ENCODE measurements around the gene CCDC110.

Gene CCDC110

GRCh38 chr4:185471235-185472102 lies at the start of gene CCDC110:
Gene CCDC110, minus strand, starts transcription at chr4:185471733. Its CDS starts 50 bp downstream, at chr4:185471683.
- TF ChIP-seq, protein P1, sequence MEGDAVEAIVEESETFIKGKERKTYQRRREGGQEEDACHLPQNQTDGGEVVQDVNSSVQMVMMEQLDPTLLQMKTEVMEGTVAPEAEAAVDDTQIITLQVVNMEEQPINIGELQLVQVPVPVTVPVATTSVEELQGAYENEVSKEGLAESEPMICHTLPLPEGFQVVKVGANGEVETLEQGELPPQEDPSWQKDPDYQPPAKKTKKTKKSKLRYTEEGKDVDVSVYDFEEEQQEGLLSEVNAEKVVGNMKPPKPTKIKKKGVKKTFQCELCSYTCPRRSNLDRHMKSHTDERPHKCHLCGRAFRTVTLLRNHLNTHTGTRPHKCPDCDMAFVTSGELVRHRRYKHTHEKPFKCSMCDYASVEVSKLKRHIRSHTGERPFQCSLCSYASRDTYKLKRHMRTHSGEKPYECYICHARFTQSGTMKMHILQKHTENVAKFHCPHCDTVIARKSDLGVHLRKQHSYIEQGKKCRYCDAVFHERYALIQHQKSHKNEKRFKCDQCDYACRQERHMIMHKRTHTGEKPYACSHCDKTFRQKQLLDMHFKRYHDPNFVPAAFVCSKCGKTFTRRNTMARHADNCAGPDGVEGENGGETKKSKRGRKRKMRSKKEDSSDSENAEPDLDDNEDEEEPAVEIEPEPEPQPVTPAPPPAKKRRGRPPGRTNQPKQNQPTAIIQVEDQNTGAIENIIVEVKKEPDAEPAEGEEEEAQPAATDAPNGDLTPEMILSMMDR (IDR thresholded peaks at IDR 0.05), result peak; percentile 44
- DNase-seq (ENCODE audit: low spot score), result peak; percentile 96
- peak within 1 kb of the TSS; percentile 84 for H3K27ac ChIP-seq
- H3K4me3 ChIP-seq, result peak within 1 kb of the TSS; percentile 93

GRCh38 chr4:185520119-185520518 lies 48.6 kb upstream of the CCDC110 start:
- TF ChIP-seq, protein P1 (IDR thresholded peaks at IDR 0.05), result no peak
- H3K27ac ChIP-seq, result peak overlapping the region; percentile 50 to 66

GRCh38 chr4:185518494-185518893 lies 47.0 kb upstream of the CCDC110 start:
- Histone ChIP-seq H3K4me3 (no peak overlapping the region), H3K27ac (no peak overlapping the region)
- DNase-seq (ENCODE audit: low spot score), result no peak
- TF ChIP-seq, protein P1 (IDR thresholded peaks at IDR 0.05), result no peak

More at GRCh38 chr4:185520119-185520518, 48.6 kb upstream of the CCDC110 start:
- DNase-seq (ENCODE audit: low spot score), result no peak
- H3K4me3 ChIP-seq, result no peak overlapping the region

- Histone ChIP-seq H3K4me3 (no peak overlapping the region), H3K27ac (no peak overlapping the region)
- TF ChIP-seq, protein P1 (IDR thresholded peaks at IDR 0.05), result no peak
- DNase-seq (ENCODE audit: low spot score), result no peak
Measured at GRCh38 chr4:185518069-185518468, 46.5 kb upstream of the CCDC110 start.

GRCh38 chr4:185515248-185515647 lies 43.7 kb upstream of the CCDC110 start:
- no peak for DNase-seq (ENCODE audit: low spot score)
- Histone ChIP-seq H3K27ac (no peak overlapping the region), H3K4me3 (no peak overlapping the region)
- TF ChIP-seq, protein P1 (IDR thresholded peaks at IDR 0.05), result no peak

- Histone ChIP-seq H3K27ac (peak overlapping the region in 1 of 2 donors; percentile 77), H3K4me3 (no peak overlapping the region)
- TF ChIP-seq, protein P1 (IDR thresholded peaks at IDR 0.05), result no peak
- no peak for DNase-seq (ENCODE audit: low spot score)
Measured at GRCh38 chr4:185514182-185514697, 42.7 kb upstream of the CCDC110 start.

Measured in coronary artery (tissue), 2 donors.